HG03280 (cell line): ENCODE data around the gene ORC3.

ENCODE experiments used
- ATAC-seq: cut with Tn5 transposase; IDR thresholded peaks from one replicate; pipeline ENCODE4 v1.9.1; 2021; ENCODE audit warnings: mild to moderate bottlenecking, moderate library complexity; ENCODE audit not compliant: unreplicated experiment

Gene ORC3

DNA sequence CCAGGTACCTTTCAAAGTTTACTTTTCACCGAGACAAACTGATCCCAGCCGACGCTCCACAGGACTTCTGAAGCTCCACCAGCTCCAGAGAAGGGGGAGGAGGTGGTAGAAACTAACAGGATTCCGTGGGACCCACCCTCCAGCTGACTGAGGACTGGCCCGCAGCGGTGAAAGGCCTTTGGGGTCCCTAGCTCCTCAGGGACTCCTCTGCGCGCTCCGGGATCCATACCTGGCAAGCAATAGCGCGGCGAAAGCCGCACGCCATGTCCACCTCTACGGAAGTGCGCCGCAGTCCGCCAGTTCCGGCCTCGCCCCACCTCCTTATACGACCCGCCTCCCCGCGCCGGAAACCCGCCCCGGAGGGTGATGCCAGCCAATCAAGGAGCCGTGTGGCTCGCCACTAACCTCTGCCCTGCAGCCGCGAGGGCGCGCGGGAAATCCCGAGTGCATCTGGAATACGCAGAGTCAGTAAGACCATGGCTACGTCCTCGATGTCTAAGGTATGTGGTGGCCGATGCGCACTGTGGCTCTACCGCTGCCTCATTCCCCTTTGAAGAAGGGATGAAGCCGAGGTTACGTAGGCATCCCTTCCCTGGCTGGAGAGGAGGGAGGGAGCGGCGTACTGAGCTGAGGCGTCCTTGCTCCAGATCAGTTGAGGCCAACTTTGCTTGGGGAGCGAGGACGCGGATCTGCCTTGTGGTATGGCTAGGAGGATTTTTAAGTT, at the start of gene ORC3, which contains the start of gene RARS2:
Gene ORC3 (plus strand): TSS at position 443 of the 724 bp plus-strand sequence. CDS start 34 bp downstream, at position 477.
Gene RARS2 (minus strand): TSS at position 295 of the 724 bp plus-strand sequence. CDS start 30 bp downstream, at position 265.
- peak; percentile 100 for ATAC-seq

- ATAC-seq, result no peak
Observed at GRCh38 chr6:87540539-87540938, 49.4 kb upstream of the ORC3 start.

- ATAC-seq, result no peak
Observed at GRCh38 chr6:87541041-87541440, 48.9 kb upstream of the ORC3 start.

DNA sequence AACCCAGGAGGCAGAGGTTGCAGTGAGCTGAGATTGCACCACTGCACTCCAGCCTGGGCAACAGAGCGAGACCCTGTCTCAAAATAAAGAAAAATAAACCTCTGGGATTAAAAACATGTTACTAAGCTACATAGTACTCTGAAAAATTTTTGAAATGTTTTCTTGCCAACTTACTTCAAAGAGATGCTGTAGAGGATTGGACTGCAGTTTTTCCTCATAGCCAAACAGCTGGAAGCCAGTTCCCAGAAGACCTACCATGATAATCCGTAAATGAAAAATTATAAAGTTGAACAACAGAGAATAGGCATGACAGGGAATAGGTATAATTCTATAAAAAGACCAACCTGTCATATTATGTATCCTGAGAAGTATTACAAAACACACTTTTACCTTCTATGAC, 48.2 kb upstream of the ORC3 start:
- ATAC-seq, result no peak

- ATAC-seq, result no peak
Observed at GRCh38 chr6:87543696-87544473, 46.0 kb upstream of the ORC3 start.

- ATAC-seq, result no peak
Observed at GRCh38 chr6:87544474-87544735, 45.5 kb upstream of the ORC3 start.

DNA sequence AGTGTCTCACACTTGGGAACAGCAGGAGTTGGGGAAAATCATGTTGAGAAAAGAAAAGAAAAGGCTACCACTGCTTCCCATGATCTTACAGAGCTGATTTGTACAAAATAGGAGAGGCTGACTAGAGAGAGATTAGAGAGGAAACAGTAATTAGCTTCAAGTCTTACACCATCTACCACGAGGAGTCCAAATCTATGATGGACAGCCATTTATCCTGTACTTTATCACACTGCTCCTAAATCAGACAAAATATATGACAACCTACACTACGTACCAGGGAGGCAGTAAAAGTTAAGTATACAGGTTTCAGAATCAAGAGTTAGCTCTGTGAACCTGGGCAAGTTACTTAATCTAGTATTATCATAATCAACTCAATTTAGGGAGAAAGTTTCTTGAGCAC, 38.1 kb upstream of the ORC3 start:
- ATAC-seq, result no peak

GRCh38 chr6:87553159-87553765, 36.7 kb upstream of the ORC3 start:
- no peak for ATAC-seq

- ATAC-seq, result no peak
Observed at GRCh38 chr6:87555506-87555905, 34.4 kb upstream of the ORC3 start.

DNA sequence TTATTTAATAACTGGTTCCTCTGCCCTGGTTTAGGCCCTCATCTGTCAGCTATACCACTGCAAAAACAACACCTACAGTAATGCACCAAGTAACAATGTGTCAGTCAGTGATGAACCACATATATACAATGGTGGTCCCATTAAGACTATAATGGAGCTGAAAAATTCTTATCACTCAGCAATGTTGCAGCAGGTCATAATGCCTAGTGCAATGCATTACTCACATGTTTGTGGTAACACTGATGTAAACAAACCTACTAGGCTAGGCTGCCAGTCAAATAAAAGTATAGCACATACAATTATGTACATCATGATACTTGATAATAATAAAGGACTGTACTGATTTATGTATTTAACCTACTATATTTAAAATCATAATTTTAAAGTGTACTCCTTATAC, 31.5 kb upstream of the ORC3 start:
- ATAC-seq, result no peak

DNA sequence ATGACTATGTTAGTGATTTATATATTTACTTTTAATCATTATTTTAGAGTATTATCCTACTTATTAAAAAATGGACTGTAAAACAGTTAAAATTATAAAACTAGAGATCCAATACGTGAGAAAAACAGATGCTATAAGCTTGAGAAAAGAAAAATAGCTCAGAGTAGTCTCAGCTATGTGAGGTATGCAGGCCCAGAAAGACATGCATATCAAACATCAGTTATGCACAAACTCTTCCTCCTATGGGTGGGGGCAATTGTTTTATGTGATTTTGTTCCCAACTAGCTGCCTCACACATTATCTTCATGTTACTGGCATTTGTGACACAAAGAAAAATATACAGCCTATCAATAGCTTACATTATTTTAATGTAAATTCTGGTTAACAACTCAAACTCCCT, 28.9 kb upstream of the ORC3 start:
- ATAC-seq, result no peak

DNA sequence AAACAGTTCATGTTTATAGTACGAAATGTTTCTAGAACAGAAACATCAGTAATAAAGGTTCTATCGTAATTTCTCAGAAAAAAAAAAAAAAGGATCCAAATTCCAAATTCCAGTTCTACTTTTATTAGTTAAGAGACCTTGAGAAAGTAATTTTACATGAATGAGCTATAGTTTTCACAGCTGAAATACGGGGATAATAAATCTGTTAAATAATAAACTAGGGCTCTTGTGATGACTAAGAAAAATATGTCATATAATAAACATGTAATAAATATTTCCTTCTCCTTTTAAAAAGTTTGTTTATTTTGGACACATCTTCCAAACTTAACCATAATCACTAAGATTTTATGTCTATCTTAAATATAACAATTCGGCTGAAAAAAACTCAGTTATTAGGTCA, 17.9 kb upstream of the ORC3 start:
- no peak for ATAC-seq

GRCh38 chr6:87572883-87573282, 17.1 kb upstream of the ORC3 start:
- no peak for ATAC-seq

- no peak for ATAC-seq
Observed at GRCh38 chr6:87573307-87574024, 16.5 kb upstream of the ORC3 start.

DNA sequence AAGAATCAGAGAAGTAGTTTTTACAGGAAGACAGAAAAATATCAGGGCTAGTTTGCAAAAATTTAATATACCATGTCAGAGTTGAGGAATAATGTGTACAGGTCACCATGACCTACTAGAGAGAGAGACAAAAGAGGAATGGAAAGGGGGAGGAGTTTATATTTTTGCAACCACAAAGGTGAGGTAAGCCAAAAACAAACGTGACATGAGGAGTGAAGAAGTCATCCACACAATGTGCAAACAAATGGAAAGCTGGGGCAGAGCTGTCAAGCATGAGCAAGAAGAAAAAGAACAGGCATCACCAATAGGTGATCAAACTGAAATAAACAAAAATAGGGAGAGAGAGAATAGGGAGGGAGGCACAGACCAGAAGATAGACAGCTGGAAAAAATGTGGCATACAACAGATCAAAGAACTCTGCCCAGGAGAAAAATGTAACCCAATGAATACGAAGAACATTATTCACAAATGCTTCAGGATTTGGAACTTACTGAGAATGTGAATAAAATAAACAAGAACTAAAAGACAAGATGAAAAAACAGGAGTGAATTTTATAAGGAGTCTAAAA, 15.6 kb upstream of the ORC3 start:
- ATAC-seq, result no peak

GRCh38 chr6:87575423-87575822, 14.5 kb upstream of the ORC3 start:
- no peak for ATAC-seq

DNA sequence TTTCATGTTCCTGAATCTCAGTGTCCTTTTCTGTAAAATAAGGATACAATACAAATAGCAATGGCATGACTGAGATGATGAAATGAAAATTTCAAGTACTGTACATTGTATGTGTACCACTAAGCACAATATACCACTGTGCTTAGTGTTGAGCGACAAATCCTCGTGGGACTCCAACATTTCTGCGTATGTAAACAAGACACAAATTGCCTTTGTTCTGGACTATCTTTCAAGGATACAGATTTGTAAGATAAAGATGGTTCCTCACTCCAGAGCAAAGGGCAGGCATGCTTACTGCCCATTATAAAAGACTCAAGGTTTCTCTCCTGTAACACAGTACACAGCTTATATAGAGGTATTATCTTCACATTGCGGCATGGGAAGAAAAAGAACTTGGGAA, 6.1 kb upstream of the ORC3 start:
- ATAC-seq, result no peak

DNA sequence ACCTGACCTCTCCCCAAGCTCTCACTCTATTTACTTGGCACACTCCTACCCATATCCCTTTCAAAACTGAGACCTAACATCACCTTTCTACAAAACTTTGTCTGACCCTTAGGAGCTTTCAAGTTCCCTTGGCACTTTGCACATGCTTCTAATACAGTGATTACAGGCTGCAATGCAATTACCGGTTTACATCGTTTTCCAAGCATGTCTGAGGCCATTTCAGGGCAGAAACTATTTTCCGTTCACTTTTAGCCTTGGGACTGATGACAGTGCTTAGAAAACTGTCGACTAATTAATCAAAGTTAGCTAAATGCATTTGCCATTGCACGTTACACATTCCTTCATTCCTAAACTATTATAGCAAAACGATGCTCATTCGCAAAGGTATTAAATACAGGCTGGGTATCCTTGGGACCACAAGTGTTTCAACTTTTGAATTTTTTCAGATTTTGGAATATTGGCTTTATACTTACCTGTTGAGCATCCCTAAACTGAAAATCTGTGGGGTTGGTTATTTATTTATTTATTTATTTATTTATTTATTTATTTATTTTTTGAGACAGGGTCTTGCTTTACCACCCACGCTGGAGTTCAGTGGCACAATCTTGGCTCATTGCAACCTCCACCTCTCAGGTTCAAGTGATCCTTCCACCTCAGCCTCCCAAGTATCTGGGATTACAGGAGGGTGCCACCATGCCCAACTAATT, 3.4 kb upstream of the ORC3 start:
- no peak for ATAC-seq

- no peak for ATAC-seq
Observed at GRCh38 chr6:87588756-87589407, 1.1 kb upstream of the ORC3 start.

GRCh38 chr6:87590417-87590880, 514 bp downstream of the ORC3 start:
- ATAC-seq, result no peak
